Activated naive CD8-positive, alpha-beta T cell (primary cell): Measurements from ENCODE around the gene CAMTA1.

Source experiments
- H3K27ac Mint-ChIP-seq: one replicate; pipeline ENCODE4 v1.8.0; 2021; ENCODE audit warnings: mixed read lengths
- H3K27me3 Mint-ChIP-seq: one replicate; pipeline ENCODE4 v1.8.0; 2021; ENCODE audit warnings: mixed read lengths
- H3K36me3 Mint-ChIP-seq: one replicate; pipeline ENCODE4 v1.8.0; 2021; ENCODE audit warnings: mixed read lengths
- H3K4me1 Mint-ChIP-seq: one replicate; pipeline ENCODE4 v1.8.0; 2021; ENCODE audit warnings: low read depth, mixed read lengths
- H3K4me3 Mint-ChIP-seq: one replicate; pipeline ENCODE4 v1.8.0; 2021; ENCODE audit warnings: mild to moderate bottlenecking, mixed read lengths
- H3K9me3 Mint-ChIP-seq: one replicate; pipeline ENCODE4 v1.8.0; 2021; ENCODE audit warnings: low read depth, mixed read lengths

Gene CAMTA1

DNA sequence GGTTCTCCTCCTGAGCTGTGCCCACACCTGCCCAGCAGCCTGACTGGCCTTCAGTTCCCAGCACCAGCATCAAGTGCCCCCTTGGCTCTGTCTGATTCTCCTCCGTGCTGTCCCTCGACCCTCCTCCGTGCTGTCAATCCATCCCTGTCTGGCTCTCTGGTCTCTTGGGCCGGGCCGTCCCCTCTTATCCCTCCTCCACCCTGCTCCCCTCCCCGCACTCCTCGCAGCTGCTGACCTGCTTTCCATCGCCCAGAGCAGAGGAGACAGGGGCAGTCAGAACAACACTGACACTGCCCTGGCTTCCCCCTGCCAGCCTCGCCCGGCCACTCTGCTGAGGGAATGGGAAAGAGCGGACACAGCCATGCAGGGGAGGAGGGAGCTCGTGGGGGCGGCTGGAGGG lies 267.4 kb downstream of the CAMTA1 start:
- H3K27me3 Mint-ChIP-seq: peaks cover 3% of the 10 kb centered on the region
- no peak overlapping the region for H3K4me3 Mint-ChIP-seq
- no peaks in the 10 kb centered on the region for H3K4me1 Mint-ChIP-seq
- no peaks in the 10 kb centered on the region for H3K36me3 Mint-ChIP-seq
- no peaks in the 10 kb centered on the region for H3K9me3 Mint-ChIP-seq
- H3K27ac Mint-ChIP-seq: no peak overlapping the region

DNA sequence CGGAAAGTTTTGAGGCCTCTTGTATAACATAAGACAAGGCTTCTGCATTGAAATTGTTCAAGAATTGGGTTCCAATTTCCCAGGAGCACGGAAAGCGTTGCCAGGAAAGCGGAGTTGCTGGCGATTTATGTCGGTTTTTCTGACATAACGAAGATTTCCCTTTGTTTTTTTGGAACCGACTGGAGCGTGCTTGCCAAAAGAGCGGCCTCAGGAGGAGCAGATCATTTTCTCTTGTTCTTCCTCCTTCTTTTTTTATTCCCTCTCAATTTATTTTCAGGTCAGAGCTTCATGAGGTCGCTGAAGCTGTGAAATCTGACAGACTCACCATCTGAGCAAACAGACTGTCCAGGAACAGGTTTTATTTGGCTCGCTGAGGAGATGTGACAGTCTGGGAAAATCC lies 275.5 kb downstream of the CAMTA1 start:
- Mint-ChIP-seq H3K4me3 (no peak overlapping the region), H3K27me3 (peaks cover 2% of the 10 kb centered on the region), H3K9me3 (no peaks in the 10 kb centered on the region), H3K4me1 (no peaks in the 10 kb centered on the region), H3K36me3 (no peaks in the 10 kb centered on the region), H3K27ac (no peak overlapping the region)

DNA sequence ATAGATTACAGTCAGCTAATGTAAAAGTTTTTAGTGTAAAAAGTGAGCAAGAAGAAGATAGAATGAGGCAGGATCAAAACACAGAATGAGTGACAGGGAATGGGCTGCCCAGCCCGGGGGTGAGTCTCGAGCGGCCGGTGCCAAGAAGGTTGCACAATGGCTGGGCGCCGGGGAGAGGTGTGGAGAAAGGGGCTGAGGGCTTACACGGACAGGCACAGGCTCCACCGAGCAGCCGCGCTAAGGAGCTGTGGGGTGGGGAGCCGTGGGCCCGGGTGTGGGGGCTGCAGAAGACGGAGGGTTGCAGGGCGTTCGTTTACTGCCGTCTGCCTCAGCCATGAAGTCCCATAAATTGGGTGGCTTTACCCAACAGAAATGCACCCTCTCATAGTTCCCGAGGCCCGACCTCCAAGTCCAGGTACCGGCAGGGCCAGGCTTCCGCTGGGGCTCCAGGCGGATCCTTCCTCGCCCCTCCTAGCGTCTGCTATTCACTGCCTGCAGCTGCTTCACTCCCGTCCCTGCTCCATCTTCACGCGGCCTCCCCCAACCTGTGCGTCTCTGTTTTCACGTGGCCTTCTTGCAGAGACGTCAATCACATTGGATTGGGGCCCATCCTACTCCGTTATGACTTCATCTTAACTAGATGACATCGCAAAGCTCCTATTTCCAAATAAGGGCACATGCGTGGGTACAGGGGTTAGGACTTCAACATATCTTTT lies 277.2 kb downstream of the CAMTA1 start:
- Mint-ChIP-seq H3K27me3 (peaks cover 2% of the 10 kb centered on the region), H3K36me3 (no peaks in the 10 kb centered on the region), H3K4me1 (no peaks in the 10 kb centered on the region), H3K4me3 (no peak overlapping the region), H3K27ac (no peak overlapping the region), H3K9me3 (no peaks in the 10 kb centered on the region)

DNA sequence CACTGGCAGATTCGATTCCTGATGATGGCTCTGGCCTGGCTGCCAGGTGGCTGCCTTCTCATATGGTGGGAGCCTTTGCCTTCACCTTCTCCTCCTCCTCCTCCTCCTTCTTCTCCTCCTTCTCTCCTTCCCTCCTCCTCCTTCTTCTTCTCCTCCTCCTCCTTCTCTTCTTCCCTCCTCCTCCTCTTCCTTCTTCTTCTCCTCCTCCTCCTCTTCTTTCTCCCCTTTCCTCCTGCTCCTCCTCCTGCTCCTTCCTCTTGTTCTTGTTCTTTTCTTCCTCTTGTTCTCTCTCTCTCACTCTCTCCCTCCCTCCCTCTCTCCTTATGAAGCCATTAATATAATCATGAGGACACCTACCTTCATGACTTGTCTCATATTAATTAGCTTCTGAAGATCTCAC lies 278.7 kb downstream of the CAMTA1 start:
- H3K27me3 Mint-ChIP-seq: peaks cover 2% of the 10 kb centered on the region
- no peak overlapping the region for H3K4me3 Mint-ChIP-seq
- no peaks in the 10 kb centered on the region for H3K36me3 Mint-ChIP-seq
- no peaks in the 10 kb centered on the region for H3K9me3 Mint-ChIP-seq
- no peak overlapping the region for H3K27ac Mint-ChIP-seq
- no peaks in the 10 kb centered on the region for H3K4me1 Mint-ChIP-seq

DNA sequence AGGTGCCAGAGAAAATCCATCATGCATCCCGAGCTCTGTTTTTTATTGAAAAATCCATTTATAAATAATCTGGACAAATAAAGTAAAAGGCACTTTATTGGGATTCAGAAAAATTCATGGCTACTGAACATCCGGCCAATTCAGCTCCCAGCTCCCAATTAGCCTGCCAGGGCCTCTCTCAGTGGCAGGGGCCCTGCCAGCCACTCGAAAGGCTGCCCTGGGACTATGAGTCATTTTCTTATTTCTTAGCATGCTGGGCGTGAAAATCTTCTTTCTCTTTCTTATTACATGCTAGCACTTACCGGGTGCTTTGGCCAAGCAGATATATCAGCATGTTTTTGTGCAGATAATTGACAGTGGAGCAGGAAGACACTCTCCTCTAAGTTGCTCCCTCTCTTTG lies 283.3 kb downstream of the CAMTA1 start:
- no peak overlapping the region for H3K27ac Mint-ChIP-seq
- peaks cover 2% of the 10 kb centered on the region for H3K4me1 Mint-ChIP-seq
- H3K4me3 Mint-ChIP-seq: no peak overlapping the region
- no peaks in the 10 kb centered on the region for H3K36me3 Mint-ChIP-seq
- H3K27me3 Mint-ChIP-seq: peaks cover 8% of the 10 kb centered on the region
- no peaks in the 10 kb centered on the region for H3K9me3 Mint-ChIP-seq

DNA sequence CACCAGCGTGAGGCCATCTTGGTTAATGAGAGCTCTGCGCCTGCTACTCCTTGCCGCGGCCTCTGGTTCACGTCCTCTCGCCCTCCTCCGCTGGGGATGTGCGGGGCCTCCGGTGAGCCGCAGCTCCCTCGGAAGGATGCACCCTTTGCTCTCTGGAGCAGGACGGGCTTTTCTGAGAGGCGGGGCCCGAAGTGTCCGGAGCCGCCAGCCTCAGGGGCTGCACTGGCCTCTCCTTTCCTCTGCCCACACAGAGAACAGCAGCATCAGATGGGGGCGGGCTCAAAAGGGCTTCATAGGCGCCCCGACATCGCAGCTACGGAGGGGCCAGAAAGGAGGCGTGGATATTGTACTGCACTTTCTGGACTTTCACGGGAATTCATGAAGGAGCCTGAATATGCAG lies 284.7 kb downstream of the CAMTA1 start:
- no peaks in the 10 kb centered on the region for H3K9me3 Mint-ChIP-seq
- peaks cover 6% of the 10 kb centered on the region for H3K27me3 Mint-ChIP-seq
- peaks cover 2% of the 10 kb centered on the region for H3K4me1 Mint-ChIP-seq
- no peaks in the 10 kb centered on the region for H3K36me3 Mint-ChIP-seq
- no peak overlapping the region for H3K4me3 Mint-ChIP-seq
- no peak overlapping the region for H3K27ac Mint-ChIP-seq

DNA sequence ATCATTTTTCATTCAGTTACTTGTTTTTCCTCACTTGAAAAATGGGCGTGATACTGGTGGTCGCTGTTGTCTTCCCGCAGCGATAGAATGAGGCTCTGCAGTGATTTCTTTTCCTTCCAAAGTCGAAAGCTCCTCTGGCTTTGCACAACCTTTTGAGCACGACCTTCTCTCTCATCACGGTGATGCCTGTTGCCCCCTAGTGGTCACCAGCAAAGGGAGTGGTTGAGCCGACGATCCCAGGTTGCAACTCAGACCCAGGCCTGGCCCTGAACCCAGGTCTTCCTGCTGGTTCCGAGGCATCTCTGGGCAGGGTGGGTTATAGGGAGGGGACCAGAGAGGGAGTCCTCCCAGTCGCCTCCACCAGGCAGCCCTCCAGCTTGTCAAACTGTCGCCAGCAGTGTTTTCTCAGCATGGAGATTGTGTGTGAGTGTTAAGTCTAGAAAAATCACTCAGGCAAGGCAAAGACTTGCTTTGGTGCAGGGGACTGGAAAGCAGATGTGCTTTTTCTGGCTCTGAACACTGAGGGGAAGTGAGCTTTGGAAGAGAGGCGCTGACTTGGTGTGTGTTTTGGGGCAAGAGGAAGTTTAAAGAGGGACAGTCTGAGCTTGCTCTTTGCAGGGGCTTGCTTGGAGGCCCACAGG lies 285.3 kb downstream of the CAMTA1 start:
- Mint-ChIP-seq H3K9me3 (no peaks in the 10 kb centered on the region), H3K36me3 (no peaks in the 10 kb centered on the region), H3K27me3 (peaks cover 10% of the 10 kb centered on the region), H3K27ac (no peak overlapping the region), H3K4me3 (peak overlapping the region; percentile 31), H3K4me1 (peaks cover 2% of the 10 kb centered on the region)

DNA sequence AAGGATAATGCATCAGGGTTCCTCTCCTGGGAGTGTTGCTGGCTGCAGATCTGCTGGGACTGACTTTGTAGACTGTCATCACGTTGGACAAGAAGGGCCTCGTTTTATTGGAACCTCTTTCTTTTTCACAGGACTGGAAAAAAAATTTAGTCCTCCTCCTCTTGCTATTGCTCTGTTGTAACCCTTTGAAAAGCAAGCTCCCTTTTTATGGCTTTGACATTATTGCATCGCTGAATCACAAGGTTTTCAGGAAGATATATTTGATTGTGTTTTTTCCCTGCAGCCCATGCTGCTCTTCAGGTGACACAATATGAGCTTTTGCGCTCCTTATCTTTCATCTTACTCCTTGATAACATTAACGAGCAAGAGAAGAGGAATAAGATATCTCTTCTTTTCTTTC lies 290.9 kb downstream of the CAMTA1 start:
- Mint-ChIP-seq H3K36me3 (peaks cover 4% of the 10 kb centered on the region), H3K27me3 (peaks cover 18% of the 10 kb centered on the region), H3K27ac (no peak overlapping the region), H3K9me3 (peaks cover 10% of the 10 kb centered on the region), H3K4me1 (no peaks in the 10 kb centered on the region), H3K4me3 (no peak overlapping the region)

DNA sequence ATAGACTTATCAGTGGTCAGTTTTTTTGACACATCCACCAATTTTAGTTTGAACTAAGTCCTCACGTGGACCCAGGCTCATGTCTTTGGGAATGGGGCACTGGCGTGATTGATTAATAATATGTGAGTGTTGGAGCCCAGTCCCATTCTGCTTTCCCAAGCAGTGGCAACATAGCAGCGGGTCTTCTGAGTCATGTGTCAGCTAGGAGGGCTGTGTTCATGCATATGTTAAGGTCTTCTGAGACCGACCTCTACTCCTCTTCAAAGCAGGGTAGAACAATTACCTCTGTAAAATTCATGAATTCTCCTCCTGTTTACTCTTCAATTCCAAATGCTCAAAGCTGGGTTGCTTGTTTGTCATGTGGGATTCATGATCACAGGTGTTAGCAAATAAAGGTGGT lies 291.3 kb downstream of the CAMTA1 start:
- H3K4me1 Mint-ChIP-seq: no peaks in the 10 kb centered on the region
- H3K27ac Mint-ChIP-seq: no peak overlapping the region
- H3K36me3 Mint-ChIP-seq: peaks cover 5% of the 10 kb centered on the region
- H3K4me3 Mint-ChIP-seq: no peak overlapping the region
- H3K27me3 Mint-ChIP-seq: peaks cover 19% of the 10 kb centered on the region
- H3K9me3 Mint-ChIP-seq: peaks cover 13% of the 10 kb centered on the region

DNA sequence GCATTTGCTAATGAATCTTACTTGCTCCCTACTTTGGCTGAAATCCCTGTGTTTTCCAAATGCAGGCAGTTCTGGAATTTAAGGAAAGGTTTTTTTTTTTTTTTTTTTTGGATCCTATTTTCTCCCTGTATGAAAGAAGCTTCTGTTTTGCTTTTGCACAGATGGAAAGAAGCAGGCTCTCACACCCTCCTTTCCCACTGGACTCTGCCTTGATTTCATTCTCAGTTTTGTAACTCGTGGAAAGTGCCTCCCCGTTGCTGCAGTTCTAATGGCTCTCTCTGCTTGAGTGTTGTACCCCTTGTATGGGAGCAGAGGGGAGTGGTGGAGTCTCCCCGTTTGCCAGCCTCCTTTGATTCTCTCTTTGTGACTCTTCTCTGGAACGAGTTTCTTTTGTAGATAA lies 291.9 kb downstream of the CAMTA1 start:
- H3K4me3 Mint-ChIP-seq: no peak overlapping the region
- H3K4me1 Mint-ChIP-seq: no peaks in the 10 kb centered on the region
- peaks cover 13% of the 10 kb centered on the region for H3K9me3 Mint-ChIP-seq
- peaks cover 19% of the 10 kb centered on the region for H3K27me3 Mint-ChIP-seq
- no peak overlapping the region for H3K27ac Mint-ChIP-seq
- peaks cover 5% of the 10 kb centered on the region for H3K36me3 Mint-ChIP-seq

DNA sequence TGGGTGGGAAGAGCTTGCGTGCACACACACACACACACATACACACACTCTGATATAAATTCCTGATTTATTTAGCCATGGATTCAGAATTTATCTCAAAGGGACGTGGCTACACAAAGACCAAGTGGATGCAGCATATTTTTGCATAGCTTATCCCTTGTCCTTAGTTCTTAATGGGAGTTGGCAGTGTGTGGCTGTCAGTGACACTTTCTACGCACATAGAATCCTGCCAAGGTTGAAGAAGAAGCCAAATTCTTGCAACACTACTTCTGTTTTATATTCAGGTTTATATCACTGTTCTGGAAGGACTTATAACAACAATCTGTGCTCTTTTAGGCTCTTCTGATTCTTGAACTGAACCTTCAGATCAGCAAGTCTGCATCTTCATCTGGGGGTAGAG lies 292.7 kb downstream of the CAMTA1 start:
- Mint-ChIP-seq H3K27me3 (peaks cover 20% of the 10 kb centered on the region), H3K9me3 (peaks cover 13% of the 10 kb centered on the region), H3K4me1 (no peaks in the 10 kb centered on the region), H3K36me3 (peaks cover 5% of the 10 kb centered on the region), H3K27ac (no peak overlapping the region), H3K4me3 (no peak overlapping the region)

DNA sequence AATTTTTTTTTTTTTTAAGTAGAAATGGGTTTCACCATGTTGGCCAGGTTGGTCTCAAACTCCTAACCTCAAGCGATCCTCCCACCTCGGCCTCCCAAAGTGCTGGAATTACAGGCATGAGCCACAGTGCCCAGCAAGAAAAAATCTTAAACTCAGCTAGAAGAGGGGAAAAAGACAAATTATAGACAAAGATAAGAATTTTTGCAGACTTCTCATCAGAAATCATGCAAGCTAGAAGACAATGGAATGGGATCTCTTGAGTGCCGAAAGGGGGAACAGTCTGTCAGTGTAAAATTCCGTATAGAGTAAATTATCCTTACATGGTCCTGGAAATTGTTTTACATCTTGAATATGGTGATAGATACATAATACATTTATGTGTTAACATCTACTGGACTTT lies 294.4 kb downstream of the CAMTA1 start:
- Mint-ChIP-seq H3K4me3 (no peak overlapping the region), H3K9me3 (peaks cover 13% of the 10 kb centered on the region), H3K4me1 (no peaks in the 10 kb centered on the region), H3K27me3 (peaks cover 16% of the 10 kb centered on the region), H3K36me3 (peaks cover 5% of the 10 kb centered on the region), H3K27ac (no peak overlapping the region)

DNA sequence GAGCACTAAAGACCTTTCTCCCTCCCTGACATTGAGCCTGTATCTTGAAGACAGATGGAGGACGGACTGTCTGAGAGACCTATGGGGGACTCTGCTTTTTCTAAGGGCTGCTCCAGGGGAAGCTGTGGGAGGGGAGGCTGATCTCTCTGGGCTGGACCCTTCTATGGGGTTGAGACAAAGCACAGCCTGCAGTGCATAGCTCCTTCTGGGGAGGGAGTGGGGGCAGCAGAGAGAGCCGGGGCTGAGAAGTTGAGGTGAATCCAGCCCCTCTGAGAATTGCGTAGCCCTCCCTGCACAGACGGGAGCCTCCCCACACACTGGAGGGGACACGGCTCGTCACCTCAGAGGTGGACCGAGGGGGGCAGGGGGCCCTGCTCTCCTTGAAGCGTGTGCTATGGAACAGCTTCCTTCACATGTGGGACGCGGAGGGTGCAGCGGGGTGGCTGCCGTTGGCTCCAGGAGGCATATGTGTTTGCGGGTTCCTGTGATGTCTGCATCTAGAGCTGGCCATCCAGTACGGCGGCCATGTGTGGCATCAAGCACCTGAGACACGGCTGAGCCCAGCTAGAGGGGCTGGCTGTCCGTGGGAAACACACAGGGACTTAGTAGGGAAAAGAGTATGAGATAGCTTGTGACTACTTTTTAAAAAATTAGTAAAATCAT lies 299.1 kb downstream of the CAMTA1 start:
- H3K36me3 Mint-ChIP-seq: peaks cover 5% of the 10 kb centered on the region
- H3K9me3 Mint-ChIP-seq: peaks cover 13% of the 10 kb centered on the region
- no peak overlapping the region for H3K27ac Mint-ChIP-seq
- H3K27me3 Mint-ChIP-seq: peaks cover 9% of the 10 kb centered on the region
- H3K4me3 Mint-ChIP-seq: no peak overlapping the region
- H3K4me1 Mint-ChIP-seq: no peaks in the 10 kb centered on the region

DNA sequence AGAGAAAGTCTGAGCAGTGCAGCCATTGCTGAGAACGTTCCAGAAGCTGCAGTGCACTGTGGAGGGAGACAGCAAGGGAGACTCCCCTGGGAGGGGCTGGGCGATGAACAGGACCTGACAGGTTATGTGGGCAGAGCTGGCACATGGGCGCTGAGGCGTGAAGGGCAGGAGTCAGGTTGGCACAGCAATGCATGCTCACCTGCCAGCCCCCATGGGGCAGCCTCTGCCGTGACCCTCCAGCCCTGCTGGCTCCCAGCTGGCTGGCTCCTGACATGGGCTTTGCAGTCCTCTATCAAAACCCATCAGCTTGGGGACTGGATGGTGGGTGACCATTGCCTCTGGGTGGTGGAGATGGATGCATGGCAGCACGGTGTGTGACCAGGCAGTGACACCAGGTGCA lies 300.3 kb downstream of the CAMTA1 start:
- Mint-ChIP-seq H3K27me3 (peaks cover 6% of the 10 kb centered on the region), H3K9me3 (peaks cover 6% of the 10 kb centered on the region), H3K36me3 (peaks cover 2% of the 10 kb centered on the region), H3K27ac (no peak overlapping the region), H3K4me3 (no peak overlapping the region), H3K4me1 (no peaks in the 10 kb centered on the region)

DNA sequence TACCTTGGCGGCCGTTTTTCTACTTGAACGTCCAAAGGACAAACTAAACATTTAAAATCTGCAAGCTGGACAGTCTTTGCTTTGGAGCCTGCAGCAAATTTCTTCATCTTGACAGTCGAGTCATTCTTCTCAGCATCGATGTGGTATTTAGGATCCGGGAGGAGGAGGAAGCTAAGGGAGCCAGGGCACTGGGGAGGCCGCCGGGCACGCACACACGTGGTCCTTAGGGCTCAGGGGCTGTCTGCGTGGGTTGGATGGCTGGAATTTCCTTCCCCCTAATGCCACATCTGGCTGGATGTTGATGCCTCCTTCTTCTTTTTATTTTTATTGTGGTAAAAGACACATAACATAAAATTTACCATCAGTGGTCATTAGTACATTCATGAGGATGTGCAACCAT lies 300.9 kb downstream of the CAMTA1 start:
- Mint-ChIP-seq H3K9me3 (peaks cover 3% of the 10 kb centered on the region), H3K36me3 (peaks cover 1% of the 10 kb centered on the region), H3K4me3 (no peak overlapping the region), H3K27ac (no peak overlapping the region), H3K4me1 (no peaks in the 10 kb centered on the region), H3K27me3 (peaks cover 4% of the 10 kb centered on the region)
